Nephron progenitor cell (in vitro differentiated cells): ENCODE results near the gene TAGLN2.

Experiments
- DNase-seq: peaks from one replicate; pipeline ENCODE4 v3.0.0; 2021
- H3K27ac Mint-ChIP-seq: 2 replicates; pipeline ENCODE4 v1.8.0; 2021; ENCODE audit warnings: mild to moderate bottlenecking, moderate library complexity, mixed read lengths
- H3K27me3 Mint-ChIP-seq: 2 replicates; pipeline ENCODE4 v1.8.0; 2021; ENCODE audit warnings: mild to moderate bottlenecking, low read depth, mixed read lengths; ENCODE audit not compliant: poor library complexity
- H3K36me3 Mint-ChIP-seq: 2 replicates; pipeline ENCODE4 v1.8.0; 2021; ENCODE audit warnings: low read depth, mixed read lengths
- H3K4me1 Mint-ChIP-seq: 2 replicates; pipeline ENCODE4 v1.8.0; 2021; ENCODE audit warnings: mixed read lengths
- H3K4me3 Mint-ChIP-seq: 2 replicates; pipeline ENCODE4 v1.8.0; 2021; ENCODE audit warnings: mild to moderate bottlenecking, moderate library complexity, mixed read lengths
- H3K9me3 Mint-ChIP-seq: 2 replicates; pipeline ENCODE4 v1.8.0; 2021; ENCODE audit warnings: mild to moderate bottlenecking, moderate library complexity, mixed read lengths
- TF ChIP-seq, protein P1 (sequence below): fragments of 200-600 bp; sonication (generic); IDR thresholded peaks from 2 replicates; pipeline ENCODE4 v1.5.0; 2021; ENCODE audit warnings: antibody characterized with exemption

TAGLN2 gene

DNA sequence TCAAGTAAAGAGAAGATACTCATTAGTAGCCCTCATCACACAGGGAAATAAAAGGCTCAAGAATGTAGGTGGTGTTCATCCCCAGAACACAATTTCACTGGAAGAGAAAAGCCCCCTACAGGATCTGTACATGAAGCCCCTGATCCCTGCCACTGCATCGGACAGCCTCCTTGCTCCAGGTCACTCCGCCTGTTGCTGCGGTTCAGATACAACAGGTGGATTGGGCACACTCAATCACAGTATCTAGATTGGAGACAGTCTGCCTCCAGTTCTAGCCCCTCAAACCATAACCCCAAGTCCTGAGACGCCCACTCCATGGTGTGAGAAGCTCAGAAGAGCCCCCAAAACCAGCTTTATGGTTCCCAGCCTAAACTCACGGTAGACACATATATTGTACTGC is 27.6 kb upstream of the TAGLN2 start:
- no peak overlapping the region for H3K27ac Mint-ChIP-seq
- H3K4me1 Mint-ChIP-seq: peaks cover 23% of the 10 kb centered on the region

DNA sequence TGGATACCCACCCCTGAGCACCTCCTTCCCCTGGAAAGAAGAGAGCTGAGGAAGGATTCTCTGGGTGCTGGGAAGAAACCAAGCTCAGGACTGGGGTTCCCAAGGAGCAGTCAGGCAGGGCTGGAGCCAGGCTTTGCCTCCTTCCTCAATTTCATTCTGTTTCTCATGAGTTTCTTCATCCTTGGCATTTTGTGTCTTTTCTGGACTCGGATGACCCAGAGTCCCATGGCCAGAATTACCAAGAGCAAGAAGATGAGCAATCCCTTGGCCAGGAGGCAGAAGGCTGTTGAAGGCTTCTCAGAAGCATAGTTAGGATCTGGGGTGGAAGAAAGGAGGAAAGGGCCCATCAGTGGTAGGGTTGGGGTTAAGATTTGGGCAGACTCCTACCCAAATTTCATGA is 26.2 kb upstream of the TAGLN2 start:
- no peak for DNase-seq
- H3K27me3 Mint-ChIP-seq: peaks cover 26% of the 10 kb centered on the region
- TF ChIP-seq, protein P1, sequence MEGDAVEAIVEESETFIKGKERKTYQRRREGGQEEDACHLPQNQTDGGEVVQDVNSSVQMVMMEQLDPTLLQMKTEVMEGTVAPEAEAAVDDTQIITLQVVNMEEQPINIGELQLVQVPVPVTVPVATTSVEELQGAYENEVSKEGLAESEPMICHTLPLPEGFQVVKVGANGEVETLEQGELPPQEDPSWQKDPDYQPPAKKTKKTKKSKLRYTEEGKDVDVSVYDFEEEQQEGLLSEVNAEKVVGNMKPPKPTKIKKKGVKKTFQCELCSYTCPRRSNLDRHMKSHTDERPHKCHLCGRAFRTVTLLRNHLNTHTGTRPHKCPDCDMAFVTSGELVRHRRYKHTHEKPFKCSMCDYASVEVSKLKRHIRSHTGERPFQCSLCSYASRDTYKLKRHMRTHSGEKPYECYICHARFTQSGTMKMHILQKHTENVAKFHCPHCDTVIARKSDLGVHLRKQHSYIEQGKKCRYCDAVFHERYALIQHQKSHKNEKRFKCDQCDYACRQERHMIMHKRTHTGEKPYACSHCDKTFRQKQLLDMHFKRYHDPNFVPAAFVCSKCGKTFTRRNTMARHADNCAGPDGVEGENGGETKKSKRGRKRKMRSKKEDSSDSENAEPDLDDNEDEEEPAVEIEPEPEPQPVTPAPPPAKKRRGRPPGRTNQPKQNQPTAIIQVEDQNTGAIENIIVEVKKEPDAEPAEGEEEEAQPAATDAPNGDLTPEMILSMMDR: no peak
- no peaks in the 10 kb centered on the region for H3K36me3 Mint-ChIP-seq
- H3K27ac Mint-ChIP-seq: no peak overlapping the region
- peaks cover 23% of the 10 kb centered on the region for H3K4me1 Mint-ChIP-seq
- H3K9me3 Mint-ChIP-seq: no peaks in the 10 kb centered on the region
- no peak overlapping the region for H3K4me3 Mint-ChIP-seq

More for the DNA sequence above, 27.6 kb upstream of the TAGLN2 start:
- no peak for DNase-seq
- Mint-ChIP-seq H3K36me3 (no peaks in the 10 kb centered on the region), H3K27me3 (peaks cover 29% of the 10 kb centered on the region), H3K4me3 (no peak overlapping the region), H3K9me3 (no peaks in the 10 kb centered on the region)
- TF ChIP-seq, protein P1: no peak

DNA sequence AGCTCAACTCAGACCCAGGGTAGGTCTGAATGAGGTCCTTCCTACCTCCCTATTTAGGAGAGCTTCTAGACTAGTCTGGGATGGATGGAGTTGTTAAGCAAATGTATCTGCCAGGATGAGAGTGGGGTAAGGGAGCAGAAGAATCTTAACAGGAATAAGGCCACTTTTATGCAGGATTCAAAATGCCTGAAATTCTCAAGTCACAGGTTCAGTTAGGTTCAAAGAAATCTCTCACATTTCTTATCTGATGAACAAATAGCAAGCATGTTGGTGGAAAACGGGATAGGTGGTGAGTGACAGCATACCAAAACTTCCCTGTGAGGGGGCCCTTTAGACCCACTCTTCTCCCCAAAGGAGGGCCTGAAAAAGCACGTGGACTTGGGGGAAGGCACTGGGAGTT is 25.7 kb upstream of the TAGLN2 start:
- DNase-seq: no peak
- H3K4me1 Mint-ChIP-seq: peaks cover 27% of the 10 kb centered on the region
- no peak overlapping the region for H3K27ac Mint-ChIP-seq
- TF ChIP-seq, protein P1: no peak
- no peaks in the 10 kb centered on the region for H3K36me3 Mint-ChIP-seq
- H3K9me3 Mint-ChIP-seq: no peaks in the 10 kb centered on the region
- no peak overlapping the region for H3K4me3 Mint-ChIP-seq
- peaks cover 27% of the 10 kb centered on the region for H3K27me3 Mint-ChIP-seq

DNA sequence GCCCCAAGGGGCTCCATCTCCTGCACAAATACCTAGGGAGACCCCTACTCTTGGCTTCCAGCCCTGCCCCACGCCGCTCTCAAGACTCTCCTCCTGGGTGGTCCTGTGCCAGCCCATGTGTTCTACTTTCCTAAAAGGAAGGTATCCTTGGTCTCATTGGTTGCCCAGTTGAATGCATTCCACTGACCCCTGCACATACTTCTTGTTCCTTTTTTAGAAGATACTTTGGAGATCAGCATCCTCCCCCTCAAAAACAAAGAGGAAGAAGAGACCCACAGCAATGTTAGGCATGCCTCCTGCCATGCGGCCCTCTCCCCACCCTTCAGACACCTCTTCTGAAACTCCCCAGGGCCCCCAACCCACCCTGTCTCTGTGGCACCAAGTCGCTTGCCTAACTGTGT is 24.7 kb upstream of the TAGLN2 start:
- Mint-ChIP-seq H3K4me1 (peaks cover 34% of the 10 kb centered on the region), H3K9me3 (no peaks in the 10 kb centered on the region), H3K27ac (no peak overlapping the region), H3K4me3 (no peak overlapping the region), H3K36me3 (no peaks in the 10 kb centered on the region), H3K27me3 (peaks cover 29% of the 10 kb centered on the region)
- TF ChIP-seq, protein P1: no peak
- no peak for DNase-seq

DNA sequence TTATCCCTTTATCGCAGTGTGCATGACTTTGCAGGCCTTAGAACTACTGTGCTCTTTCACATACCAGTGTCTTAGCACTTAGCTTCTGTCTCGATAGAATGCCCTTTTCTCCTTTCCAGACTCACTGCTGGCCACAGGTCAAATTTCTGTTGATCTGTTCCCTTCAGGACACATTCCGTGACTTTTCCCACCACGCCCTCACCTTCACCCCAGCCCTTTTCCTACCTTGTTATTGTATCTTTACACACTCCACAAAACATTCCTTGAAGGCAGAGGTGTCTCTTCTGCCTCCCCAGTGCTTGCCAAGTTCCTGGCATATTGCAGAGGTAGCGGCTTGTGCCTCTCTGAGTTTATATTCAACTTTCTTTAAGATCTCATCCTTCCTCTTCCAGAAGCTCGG is 23.8 kb upstream of the TAGLN2 start:
- Mint-ChIP-seq H3K9me3 (no peaks in the 10 kb centered on the region), H3K27ac (no peak overlapping the region), H3K4me3 (no peak overlapping the region), H3K36me3 (no peaks in the 10 kb centered on the region), H3K27me3 (peaks cover 29% of the 10 kb centered on the region), H3K4me1 (peaks cover 39% of the 10 kb centered on the region)
- DNase-seq: no peak
- TF ChIP-seq, protein P1: no peak

DNA sequence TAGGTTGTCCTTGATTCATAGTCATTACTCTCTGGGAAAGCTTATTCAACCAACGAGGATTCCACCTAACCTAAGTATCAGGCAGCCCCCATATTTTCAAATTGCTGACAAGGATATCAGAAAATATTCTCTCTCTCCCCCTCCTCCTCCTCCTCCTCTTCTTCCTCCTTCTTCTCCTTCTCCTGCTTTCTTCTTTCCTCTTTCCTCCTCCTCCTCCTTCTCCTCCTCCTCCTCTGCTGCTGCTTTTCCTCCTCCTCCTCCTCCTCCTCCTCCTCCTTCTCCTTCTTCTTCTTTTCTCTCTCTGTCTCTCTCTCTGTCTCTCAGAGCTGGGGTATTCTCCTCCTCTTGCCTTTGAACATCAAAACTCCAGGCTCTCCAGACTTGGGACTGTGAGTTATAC is 22.6 kb upstream of the TAGLN2 start:
- TF ChIP-seq, protein P1: no peak
- Mint-ChIP-seq H3K27me3 (peaks cover 20% of the 10 kb centered on the region), H3K27ac (no peak overlapping the region), H3K4me1 (peaks cover 42% of the 10 kb centered on the region), H3K36me3 (no peaks in the 10 kb centered on the region), H3K9me3 (no peaks in the 10 kb centered on the region), H3K4me3 (no peak overlapping the region)
- no peak for DNase-seq
